Ascending aorta (tissue), 2 donors: ENCODE data around the gene ZNF574. TPM values are rescaled to one million over a fixed set of nuclear protein-coding genes. Genes with fewer than 3 reads are reported as not detected.
A peak's percentile ranks its signal among the peaks of the same experiment; 100 is the strongest.

ENCODE experiments used
- DNase-seq, 2 donors: peaks; one replicate each; pipeline ENCODE4 v3.0.0-alpha.2; 2019; ENCODE audit warnings: low spot score in 2 of 2
- H3K27ac ChIP-seq, 2 donors: fragments of 200-600 bp; sonication (generic); one replicate each; pipeline ENCODE4 v1.5.1; 2016 to 2017; ENCODE audit warnings: mild to moderate bottlenecking in 1 of 2
- H3K27me3 ChIP-seq: fragments of 200-600 bp; sonication (generic); one replicate; pipeline ENCODE4 v1.5.1; 2017
- H3K36me3 ChIP-seq, 2 donors: fragments of 200-600 bp; sonication (generic); one replicate each; pipeline ENCODE4 v1.5.1; 2016
- H3K4me1 ChIP-seq, 2 donors: fragments of 200-600 bp; sonication (generic); one replicate each; pipeline ENCODE4 v1.5.1; 2016 to 2017; ENCODE audit warnings: mild to moderate bottlenecking in 1 of 2
- H3K4me3 ChIP-seq, 2 donors: fragments of 200-600 bp; sonication (generic); one replicate each; pipeline ENCODE4 v1.5.1; 2016 to 2017; ENCODE audit warnings: mild to moderate bottlenecking in 1 of 2
- H3K9me3 ChIP-seq, 2 donors: fragments of 200-600 bp; sonication (generic); one replicate each; pipeline ENCODE4 v1.5.1; 2016
- intact Hi-C: fragments of 100-400 bp; cut with DNase I; formaldehyde crosslinking; loops from one replicate; pipeline ENCODE4 v1.15.1; 2023
- total RNA-seq: library from RNA; depleted of rRNA; stranded (reverse); fragments of >200 nt; gene quantifications from one replicate; pipeline ENCODE4 v1.1.0, GENCODE V29; 2016
- TF ChIP-seq, protein P1 (sequence below), 3 experiments: fragments of 200-600 bp in 2 of 3; fragments of 450-650 bp in 1 of 3; sonication (generic) in 2 of 3; IDR thresholded peaks; one replicate each; pipeline ENCODE4 v1.5.1; 2016 to 2019; ENCODE audit warnings: antibody characterized with exemption in 3 of 3, mild to moderate bottlenecking in 1 of 3, moderate library complexity in 1 of 3

Gene ZNF574
- total RNA-seq, 1 donor from 2014 or later = 14.9 TPM

DNA sequence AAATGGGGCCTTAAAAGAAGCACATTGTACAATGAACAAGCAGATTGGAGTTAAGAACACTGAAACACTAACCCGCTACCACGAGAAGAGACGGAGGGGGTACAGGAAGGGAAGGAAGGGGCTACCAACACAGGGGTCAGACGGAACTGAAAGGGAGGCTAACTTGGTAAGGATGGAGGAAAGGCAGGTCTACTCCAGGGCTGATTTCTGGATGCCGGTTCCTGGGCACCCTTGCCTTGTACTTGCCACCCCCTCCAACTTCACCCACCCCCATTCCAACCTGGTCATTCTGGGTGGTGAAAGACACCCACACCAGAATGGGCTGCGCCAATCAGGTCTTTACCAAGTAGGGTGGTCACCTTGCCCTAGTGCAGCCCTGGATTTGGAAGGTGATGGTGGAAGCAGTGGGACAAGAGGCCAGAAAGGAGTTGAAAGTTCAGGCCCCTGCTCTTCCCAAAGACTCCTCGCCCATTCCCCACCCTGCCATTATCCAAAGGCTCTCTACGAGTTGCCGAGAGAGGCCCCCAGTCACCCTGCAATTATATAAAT is 10.3 kb downstream of the ZNF574 start:
- H3K27me3 ChIP-seq = no peaks in the 10 kb centered on the region
- H3K9me3 ChIP-seq = no peaks in the 10 kb centered on the region
- no peak overlapping the region for H3K27ac ChIP-seq
- TF ChIP-seq, protein P1, sequence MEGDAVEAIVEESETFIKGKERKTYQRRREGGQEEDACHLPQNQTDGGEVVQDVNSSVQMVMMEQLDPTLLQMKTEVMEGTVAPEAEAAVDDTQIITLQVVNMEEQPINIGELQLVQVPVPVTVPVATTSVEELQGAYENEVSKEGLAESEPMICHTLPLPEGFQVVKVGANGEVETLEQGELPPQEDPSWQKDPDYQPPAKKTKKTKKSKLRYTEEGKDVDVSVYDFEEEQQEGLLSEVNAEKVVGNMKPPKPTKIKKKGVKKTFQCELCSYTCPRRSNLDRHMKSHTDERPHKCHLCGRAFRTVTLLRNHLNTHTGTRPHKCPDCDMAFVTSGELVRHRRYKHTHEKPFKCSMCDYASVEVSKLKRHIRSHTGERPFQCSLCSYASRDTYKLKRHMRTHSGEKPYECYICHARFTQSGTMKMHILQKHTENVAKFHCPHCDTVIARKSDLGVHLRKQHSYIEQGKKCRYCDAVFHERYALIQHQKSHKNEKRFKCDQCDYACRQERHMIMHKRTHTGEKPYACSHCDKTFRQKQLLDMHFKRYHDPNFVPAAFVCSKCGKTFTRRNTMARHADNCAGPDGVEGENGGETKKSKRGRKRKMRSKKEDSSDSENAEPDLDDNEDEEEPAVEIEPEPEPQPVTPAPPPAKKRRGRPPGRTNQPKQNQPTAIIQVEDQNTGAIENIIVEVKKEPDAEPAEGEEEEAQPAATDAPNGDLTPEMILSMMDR (IDR thresholded peaks at IDR 0.05) = no peak
- H3K4me3 ChIP-seq = no peak overlapping the region
- H3K4me1 ChIP-seq = peaks cover 0 to 7% of the 10 kb centered on the region in 2 donors
- DNase-seq = no peak
- intact Hi-C loops = no loop called here
- H3K36me3 ChIP-seq = peaks cover 9 to 25% of the 10 kb centered on the region in 2 donors

DNA sequence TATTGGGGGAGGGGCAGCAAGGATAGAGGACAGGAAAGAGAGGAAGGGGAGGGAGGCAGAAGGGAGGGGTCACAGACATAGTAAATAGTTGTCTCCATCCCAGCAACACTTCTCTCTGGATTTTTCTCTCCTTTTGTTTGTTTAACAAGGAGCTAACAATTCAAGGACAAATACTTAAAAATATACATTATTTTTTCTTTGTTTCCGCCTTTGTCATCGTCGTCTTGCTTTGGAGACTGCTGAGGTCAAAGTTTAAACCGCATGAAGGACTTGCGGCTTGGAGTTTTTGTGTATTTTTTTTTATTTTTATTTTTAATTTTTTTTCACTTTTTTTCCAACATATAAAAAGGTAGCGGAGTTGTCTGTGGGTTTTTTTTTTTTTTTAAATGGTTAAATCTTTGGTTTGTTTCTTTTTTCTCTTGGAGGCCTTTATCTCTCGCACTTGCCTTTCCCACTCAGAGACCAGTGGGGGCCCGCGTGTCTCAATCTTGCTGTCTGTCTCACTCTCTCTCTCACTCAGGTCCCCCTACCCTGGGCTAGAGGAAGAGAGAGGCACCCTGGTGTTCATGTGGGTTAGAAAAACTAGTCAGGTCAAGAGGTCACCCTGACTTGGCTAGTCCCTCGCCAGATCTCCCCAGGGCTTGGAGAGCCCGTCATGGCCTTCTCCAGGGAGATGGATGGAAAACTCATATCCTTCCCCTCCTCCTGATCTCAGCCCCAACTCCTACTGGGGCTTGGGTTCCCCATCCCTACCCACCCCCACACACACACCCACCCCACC is 11.0 kb downstream of the ZNF574 start:
- H3K4me1 ChIP-seq = peaks cover 0 to 7% of the 10 kb centered on the region in 2 donors
- TF ChIP-seq, protein P1 (IDR thresholded peaks at IDR 0.05) = no peak
- intact Hi-C loops = no loop called here
- H3K9me3 ChIP-seq = no peaks in the 10 kb centered on the region
- no peak overlapping the region for H3K4me3 ChIP-seq
- peaks cover 2 to 18% of the 10 kb centered on the region in 2 donors for H3K36me3 ChIP-seq
- no peak for DNase-seq
- no peak overlapping the region for H3K27ac ChIP-seq
- no peaks in the 10 kb centered on the region for H3K27me3 ChIP-seq

DNA sequence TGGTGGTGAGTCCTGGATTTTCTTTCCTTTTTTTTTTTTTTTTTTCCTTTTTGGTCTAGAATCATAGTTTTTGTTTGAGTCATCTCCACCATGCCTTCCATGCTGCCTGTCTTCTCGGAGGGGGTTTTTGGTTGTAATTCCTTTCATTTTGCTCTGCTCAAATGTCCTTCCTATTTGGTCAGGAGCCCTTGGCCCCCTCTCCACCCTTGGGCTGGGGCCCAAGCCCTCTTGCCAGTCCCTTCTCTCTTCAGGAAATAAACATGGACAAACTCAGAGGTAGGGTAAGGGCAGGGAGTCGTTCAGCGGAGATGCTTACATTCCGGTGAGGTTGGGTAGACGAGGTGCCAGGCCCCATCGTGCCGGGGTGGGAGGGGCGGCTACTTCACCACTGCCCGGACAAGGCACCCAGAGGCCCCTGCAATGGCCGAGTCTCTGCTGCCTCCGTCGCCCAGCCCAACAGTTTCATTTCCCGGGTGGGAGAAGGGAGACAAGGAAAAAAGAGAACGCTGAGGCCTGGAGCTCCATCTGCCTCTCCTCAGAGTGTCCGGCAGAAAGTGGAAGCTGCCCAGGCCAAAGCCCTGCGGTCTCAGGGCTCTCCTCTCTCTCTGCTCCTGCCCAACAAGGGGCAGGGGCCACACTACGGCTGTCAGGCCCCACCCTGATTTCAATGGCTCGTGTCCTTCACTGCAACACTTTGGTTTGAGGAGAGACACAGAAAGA is 12.7 kb downstream of the ZNF574 start:
- no peak for DNase-seq
- Histone ChIP-seq H3K9me3 (no peaks in the 10 kb centered on the region), H3K27ac (peak overlapping the region; percentile 48 to 63)

GRCh38 chr19:42089191-42089750 is 13.3 kb downstream of the ZNF574 start:
- intact Hi-C loops = no loop called here
- H3K9me3 ChIP-seq = no peaks in the 10 kb centered on the region
- H3K4me3 ChIP-seq = peak overlapping the region in 1 of 2 donors; percentile 42
- peak overlapping the region; percentile 48 to 63 for H3K27ac ChIP-seq
- TF ChIP-seq, protein P1 (IDR thresholded peaks at IDR 0.05) = no peak
- DNase-seq = no peak
- H3K27me3 ChIP-seq = no peaks in the 10 kb centered on the region
- peaks cover 0 to 7% of the 10 kb centered on the region in 2 donors for H3K4me1 ChIP-seq
- no peaks in the 10 kb centered on the region for H3K36me3 ChIP-seq

More for the DNA sequence above, 12.7 kb downstream of the ZNF574 start:
- Histone ChIP-seq H3K36me3 (peaks cover 0 to 6% of the 10 kb centered on the region in 2 donors), H3K4me1 (peaks cover 0 to 7% of the 10 kb centered on the region in 2 donors), H3K4me3 (peak overlapping the region in 1 of 2 donors; percentile 42), H3K27me3 (no peaks in the 10 kb centered on the region)
- intact Hi-C loops = no loop called here
- TF ChIP-seq, protein P1 (IDR thresholded peaks at IDR 0.05) = no peak

DNA sequence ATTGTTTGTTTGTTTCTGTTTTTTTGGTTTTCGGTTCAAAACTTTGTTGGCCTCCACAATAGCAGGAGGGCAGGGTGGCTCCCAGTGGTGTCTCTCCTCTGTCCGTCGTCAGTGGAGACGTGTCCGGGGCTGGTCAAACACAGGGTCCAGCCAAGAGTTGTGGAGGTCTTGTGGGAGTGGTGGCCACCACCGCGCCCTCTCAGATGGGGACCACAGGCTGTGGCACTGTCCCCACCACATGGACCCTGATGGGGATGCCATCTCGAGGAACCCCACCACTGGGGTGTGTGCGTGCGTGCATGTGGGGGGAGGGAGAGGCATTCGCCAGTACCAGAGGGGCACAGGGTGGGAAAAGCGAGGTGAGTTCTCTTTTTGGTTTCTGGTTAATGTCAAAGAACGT is 13.8 kb downstream of the ZNF574 start:
- intact Hi-C loops = no loop called here
- Histone ChIP-seq H3K36me3 (no peaks in the 10 kb centered on the region), H3K27me3 (no peaks in the 10 kb centered on the region), H3K4me1 (peaks cover 0 to 7% of the 10 kb centered on the region in 2 donors), H3K9me3 (no peaks in the 10 kb centered on the region), H3K27ac (no peak overlapping the region), H3K4me3 (no peak overlapping the region)
- DNase-seq = no peak
- TF ChIP-seq, protein P1 (IDR thresholded peaks at IDR 0.05) = no peak
